HCT116 (cell line): ENCODE measurements around the gene WHRN. TPM values are rescaled to one million over a fixed set of nuclear protein-coding genes. Genes with fewer than 3 reads are reported as not detected.

Experiments
- ATAC-seq: fragments of 200-7000 bp; cut with Tn5 transposase; 2 replicates; pipeline ENCODE4 v1.9.1; 2020; ENCODE audit warnings: mild to moderate bottlenecking, moderate library complexity
- BruUV-seq: library from RNA; stranded (reverse); fragments of 400-500 nt; replicated peaks from 2 replicates; lab custom pipeline; 2021; lab: Mats Ljungman, UMichigan
- CTCF ChIA-PET: fragments of 300-600 bp; sonication (Branson Sonifier 250); formaldehyde crosslinking; loops from one replicate; lab custom pipeline; 2021; ENCODE audit warnings: antibody characterized with exemption; lab: Charles Lee
- POLR2A ChIA-PET: fragments of 300-600, 350-600 bp; sonication (Branson Sonifier 250); formaldehyde crosslinking; loops from one replicate; lab custom pipeline; 2021; ENCODE audit warnings: antibody characterized with exemption; lab: Charles Lee
- RAD21 ChIA-PET, 2 experiments: fragments of 300-600 bp; sonication (Branson Sonifier 250); formaldehyde crosslinking; loops; one replicate each; lab custom pipeline; 2023; ENCODE audit warnings: low total read pairs in 2 of 2; ENCODE audit not compliant: uncharacterized antibody in 2 of 2, unreplicated experiment in 2 of 2, low non-redundant PET in 1 of 2; lab: Charles Lee
- DNase-seq: peaks from one replicate; pipeline ENCODE4 v3.0.0-alpha.2; 2010; ENCODE audit warnings: low read depth, low spot score
- H2AFZ ChIP-seq: fragments of 200-600 bp; shearing (Covaris generic), sonication (generic); 2 replicates; pipeline ENCODE4 v1.6.1; 2017; ENCODE audit warnings: low read depth, mixed run types, mixed read lengths, antibody characterized with exemption, low read length; ENCODE audit not compliant: poor library complexity, severe bottlenecking
- H3K27ac ChIP-seq: 2 replicates; pipeline ENCODE4 v1.5.1; 2012; ENCODE audit warnings: low read depth, low read length
- H3K27me3 ChIP-seq: fragments of 200-600 bp; sonication (generic); 2 replicates; pipeline ENCODE4 v1.6.1; 2016; ENCODE audit warnings: mixed run types, low read length, mixed read lengths; ENCODE audit not compliant: insufficient read depth
- H3K36me3 ChIP-seq, 2 experiments: fragments of 200-500 bp in 1 of 2; fragments of 200-600 bp in 1 of 2; sonication (Bioruptor generic) in 1 of 2; sonication (generic) in 1 of 2; 2 replicates each; pipeline versions ENCODE4 v1.5.1 to v1.6.1; 2014 to 2016; ENCODE audit warnings: low read length in 2 of 2, inconsistent platforms in 1 of 2, mixed read lengths in 1 of 2, mixed run types in 1 of 2; ENCODE audit not compliant: insufficient read depth in 2 of 2, control insufficient read depth in 1 of 2
- H3K4me1 ChIP-seq, 2 experiments: fragments of 200-600 bp in 1 of 2; sonication (generic) in 1 of 2; 2 replicates each; pipeline versions ENCODE4 v1.5.1 to v1.6.1; 2012 to 2017; ENCODE audit warnings: low read length in 2 of 2, inconsistent platforms in 1 of 2, mild to moderate bottlenecking in 1 of 2, mixed read lengths in 1 of 2, mixed run types in 1 of 2, moderate library complexity in 1 of 2; ENCODE audit not compliant: insufficient read depth in 2 of 2, control insufficient read depth in 1 of 2
- H3K4me2 ChIP-seq: fragments of 200-600 bp; sonication (generic); 2 replicates; pipeline ENCODE4 v1.6.1; 2017; ENCODE audit warnings: mixed run types, low read length, mixed read lengths
- H3K4me3 ChIP-seq, 2 experiments: fragments of 200-600 bp in 1 of 2; sonication (generic) in 1 of 2; replicated peaks in 1 of 2; 2 replicates each; pipeline ENCODE4 v1.5.1; 2011 to 2016; ENCODE audit warnings: low read length in 2 of 2, control low read depth in 1 of 2, low read depth in 1 of 2, mild to moderate bottlenecking in 1 of 2, mixed read lengths in 1 of 2, mixed run types in 1 of 2
- H3K79me2 ChIP-seq: fragments of 200-600 bp; sonication (generic); 2 replicates; pipeline ENCODE4 v1.6.1; 2017; ENCODE audit warnings: mild to moderate bottlenecking, mixed run types, low read length, moderate library complexity, mixed read lengths; ENCODE audit not compliant: insufficient read depth
- H3K9ac ChIP-seq: fragments of 200-600 bp; sonication (generic); 2 replicates; pipeline ENCODE4 v1.6.1; 2016; ENCODE audit warnings: low read length, mixed read lengths
- H3K9me2 ChIP-seq: fragments of 200-600 bp; sonication (generic), shearing (Covaris generic); 2 replicates; pipeline ENCODE4 v1.6.1; 2017; ENCODE audit warnings: mixed run types, mild to moderate bottlenecking, moderate library complexity; ENCODE audit not compliant: insufficient read depth
- H3K9me3 ChIP-seq, 2 experiments: fragments of 200-500 bp in 1 of 2; fragments of 200-600 bp in 1 of 2; sonication (Bioruptor generic) in 1 of 2; sonication (generic) in 1 of 2; 2 replicates each; pipeline ENCODE4 v1.6.1; 2014 to 2017; ENCODE audit warnings: low read length in 2 of 2, mixed read lengths in 2 of 2, inconsistent platforms in 1 of 2, low read depth in 1 of 2, mild to moderate bottlenecking in 1 of 2, mixed run types in 1 of 2, moderate library complexity in 1 of 2; ENCODE audit not compliant: control insufficient read depth in 1 of 2, insufficient read depth in 1 of 2
- H4K20me1 ChIP-seq: fragments of 200-600 bp; sonication (generic), shearing (Covaris generic); 2 replicates; pipeline ENCODE4 v1.6.1; 2017; ENCODE audit warnings: mixed run types, mild to moderate bottlenecking, moderate library complexity; ENCODE audit not compliant: insufficient read depth
- CBX3 ChIP-seq: IDR thresholded peaks from 2 replicates; pipeline ENCODE4 v1.6.1; 2012; ENCODE audit warnings: low read depth
- EGR1 ChIP-seq: IDR thresholded peaks from 2 replicates; pipeline ENCODE4 v1.6.1; 2012; ENCODE audit warnings: low read depth
- ELF1 ChIP-seq: IDR thresholded peaks from 2 replicates; pipeline ENCODE4 v1.6.1; 2012; ENCODE audit warnings: low read depth, borderline replicate concordance
- EZH2phosphoT487 ChIP-seq: fragments of 200-600 bp; IDR thresholded peaks from 2 replicates; pipeline ENCODE4 v1.6.1; 2018; ENCODE audit warnings: antibody characterized with exemption, borderline replicate concordance
- POLR2A ChIP-seq: IDR thresholded peaks from 2 replicates; pipeline ENCODE4 v1.7.0; 2011; ENCODE audit warnings: borderline replicate concordance; ENCODE audit not compliant: insufficient read depth, insufficient read length; ENCODE audit errors: extremely low read depth
- REST ChIP-seq: IDR thresholded peaks from 2 replicates; pipeline ENCODE4 v1.6.1; 2012; ENCODE audit warnings: low read depth
- SIN3A ChIP-seq: IDR thresholded peaks from 2 replicates; pipeline ENCODE4 v1.6.1; 2012; ENCODE audit warnings: low read depth
- YY1 ChIP-seq: IDR thresholded peaks from 2 replicates; pipeline ENCODE4 v1.6.1; 2011; ENCODE audit warnings: low read length, low read depth, moderate library complexity, mild to moderate bottlenecking; ENCODE audit not compliant: insufficient replicate concordance; ENCODE audit errors: extremely low read depth
- ZBTB33 ChIP-seq: IDR thresholded peaks from 2 replicates; pipeline ENCODE4 v1.6.1; 2011; ENCODE audit warnings: mild to moderate bottlenecking, low read length, moderate library complexity; ENCODE audit not compliant: insufficient replicate concordance; ENCODE audit errors: extremely low read depth
- intact Hi-C: fragments of 100-400 bp; cut with micrococcal nuclease; formaldehyde crosslinking; loops from 2 replicates; pipeline ENCODE4 v1.10.0; 2022
- total RNA-seq: library from RNA; stranded (reverse); gene quantifications from one replicate; pipeline ENCODE4 v1.2.1, GENCODE V29; 2021; ENCODE audit not compliant: unreplicated experiment

The WHRN gene
- total RNA-seq, 1 experiment from 2014 or later, result 12.8 TPM

DNA sequence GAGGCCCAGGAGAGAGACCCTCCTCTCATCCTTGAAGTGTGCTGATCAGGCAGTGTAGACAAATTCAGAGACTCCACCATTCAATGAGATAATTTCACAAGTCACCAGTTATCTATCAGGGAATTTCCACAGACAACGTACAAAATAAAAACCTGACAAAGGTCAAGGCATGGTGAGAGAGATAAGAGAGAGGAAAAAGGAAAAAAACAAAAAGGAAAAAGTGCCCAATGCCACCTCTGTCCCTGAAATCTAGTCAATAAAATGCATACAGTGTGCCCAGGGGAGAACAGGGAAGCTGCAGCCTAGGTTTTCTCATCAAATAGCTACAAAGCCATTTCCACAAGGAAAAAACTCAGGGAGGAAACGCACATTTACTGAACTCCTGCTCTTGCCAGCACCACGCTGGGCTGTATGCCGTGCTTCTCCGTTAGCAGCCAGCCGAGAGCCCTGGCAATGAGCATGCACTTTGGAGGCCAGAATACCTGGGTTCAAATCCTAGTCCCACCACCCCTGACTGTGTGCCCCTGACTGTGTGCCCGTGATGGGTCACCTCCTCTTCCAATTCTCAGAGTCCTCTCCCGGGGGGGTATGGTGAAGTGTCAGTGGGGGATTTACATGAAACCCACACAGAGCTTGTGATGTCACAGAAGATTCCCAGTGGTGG, 11.6 kb downstream of the WHRN start:
- H3K9me2 ChIP-seq, result no peaks in the 10 kb centered on the region
- H3K36me3 ChIP-seq, result no peaks in the 10 kb centered on the region
- H3K27me3 ChIP-seq, result no peaks in the 10 kb centered on the region
- no peak for TF ChIP-seq ELF1
- no peak for TF ChIP-seq EZH2phosphoT487
- TF ChIP-seq ZBTB33, result no peak
- no peaks in the 10 kb centered on the region for H3K4me1 ChIP-seq
- no peak for ATAC-seq
- no peaks in the 10 kb centered on the region for H4K20me1 ChIP-seq
- DNase-seq, result no peak
- no TSS peak for BruUV-seq
- H3K4me3 ChIP-seq, result no peak overlapping the region
- RAD21 ChIA-PET, result no interaction called here
- H3K27ac ChIP-seq, result no peak overlapping the region
- peaks cover 3% of the 10 kb centered on the region; the same call in 1 of the 2 replicates for H3K79me2 ChIP-seq
- intact Hi-C loops, result no loop called here
- POLR2A ChIA-PET, result no interaction called here
- H3K4me2 ChIP-seq, result no peak overlapping the region
- CTCF ChIA-PET, result no interaction called here
- H3K9ac ChIP-seq, result no peak overlapping the region
- no peaks in the 10 kb centered on the region for H3K9me3 ChIP-seq
- no peak overlapping the region for H2AFZ ChIP-seq

GRCh38 chr9:114492991-114493390, 12.3 kb downstream of the WHRN start:
- no peak overlapping the region for H2AFZ ChIP-seq
- H3K79me2 ChIP-seq, result peaks cover 3% of the 10 kb centered on the region; the same call in 1 of the 2 replicates
- H3K36me3 ChIP-seq, result no peaks in the 10 kb centered on the region
- ChIA-PET POLR2A (no interaction called here), RAD21 (no interaction called here), CTCF (no interaction called here)
- ATAC-seq (no peak), DNase-seq (no peak)
- H3K9me2 ChIP-seq, result no peaks in the 10 kb centered on the region
- BruUV-seq, result no TSS peak
- TF ChIP-seq EGR1, result no peak
- no peak for TF ChIP-seq REST
- TF ChIP-seq POLR2A, result no peak
- no peak for TF ChIP-seq SIN3A
- TF ChIP-seq CBX3, result no peak
- no peak for TF ChIP-seq YY1
- H3K27me3 ChIP-seq, result no peaks in the 10 kb centered on the region
- H3K9ac ChIP-seq, result no peak overlapping the region
- intact Hi-C loops, result no loop called here
- H3K4me2 ChIP-seq, result no peak overlapping the region
- H3K4me1 ChIP-seq, result no peaks in the 10 kb centered on the region
- no peaks in the 10 kb centered on the region for H4K20me1 ChIP-seq
- H3K4me3 ChIP-seq, result no peak overlapping the region
- H3K9me3 ChIP-seq, result no peaks in the 10 kb centered on the region
- H3K27ac ChIP-seq, result no peak overlapping the region
